Gastroesophageal sphincter (tissue), 4 donors: ENCODE measurements around the gene PRDM2. TPM values are rescaled to one million over a fixed set of nuclear protein-coding genes. Genes with fewer than 3 reads are reported as not detected.
"Not testable (repeated sequence)": the region's sequence is repeated elsewhere in the genome, so short reads cannot be mapped to it uniquely, and the experiment has no call there.

Source experiments
- ATAC-seq: fragments of 150-250 bp; one replicate; pipeline ENCODE4 v1.9.1; 2016; ENCODE audit warnings: mild to moderate bottlenecking, moderate library complexity
- H3K27ac ChIP-seq, 4 donors: fragments of 200-600 bp; sonication (generic) in 3 of 4; 1 replicate in 3 of 4; 2 replicates in 1 of 4; pipeline ENCODE4 v1.5.1; 2016 to 2019
- H3K27me3 ChIP-seq: fragments of 200-600 bp; sonication (generic); one replicate; pipeline ENCODE4 v1.5.1; 2019
- H3K36me3 ChIP-seq, 2 donors: fragments of 200-600 bp; sonication (generic); one replicate each; pipeline ENCODE4 v1.5.1; 2019; ENCODE audit warnings: control low read depth in 1 of 2
- H3K4me1 ChIP-seq, 3 donors: fragments of 200-600 bp; sonication (generic); 1 replicate in 2 of 3; 2 replicates in 1 of 3; pipeline ENCODE4 v1.5.1; 2016 to 2019; ENCODE audit warnings: control low read depth in 2 of 3
- H3K4me3 ChIP-seq, 2 donors: fragments of 200-600 bp; sonication (generic); one replicate each; pipeline ENCODE4 v1.5.1; 2019; ENCODE audit warnings: mild to moderate bottlenecking in 1 of 2, moderate library complexity in 1 of 2
- H3K9me3 ChIP-seq, 3 donors: fragments of 200-600 bp; sonication (generic); one replicate each; pipeline ENCODE4 v1.5.1; 2017 to 2019; ENCODE audit warnings: control low read depth in 2 of 3
- EP300 ChIP-seq: sonication (generic); formaldehyde crosslinking; IDR thresholded peaks from one replicate; pipeline ENCODE4 v1.6.1; 2017; ENCODE audit warnings: antibody characterized with exemption, mild to moderate bottlenecking
- POLR2A ChIP-seq, 2 donors: fragments of 450-650 bp; IDR thresholded peaks; one replicate each; pipeline ENCODE4 v1.6.1; 2017; ENCODE audit warnings: antibody characterized with exemption in 2 of 2, mild to moderate bottlenecking in 2 of 2, moderate library complexity in 1 of 2
- POLR2AphosphoS5 ChIP-seq: sonication (generic); formaldehyde crosslinking; IDR thresholded peaks from one replicate; pipeline ENCODE4 v1.6.1; 2017; ENCODE audit warnings: antibody characterized with exemption
- WGBS, 2 donors: methylation state at CpG; one replicate each; pipeline ENCODE4 v1.1.5; 2018; ENCODE audit warnings: low coverage in 1 of 2; 5-methylcytosine and 5-hydroxymethylcytosine counted together
- total RNA-seq, 4 donors: library from RNA; depleted of rRNA; stranded (reverse); fragments of >200 nt; gene quantifications; one replicate each; pipeline ENCODE4 v1.1.0, GENCODE V29; 2016
- TF ChIP-seq, protein P1 (sequence below), 4 experiments: fragments of 200-600 bp in 2 of 4; fragments of 450-650 bp in 2 of 4; sonication (generic) in 1 of 4; IDR thresholded peaks; one replicate each; pipeline ENCODE4 v1.5.1; 2017 to 2019; ENCODE audit warnings: antibody characterized with exemption in 4 of 4, mild to moderate bottlenecking in 2 of 4, moderate library complexity in 2 of 4

PRDM2 gene
- total RNA-seq, 4 donors from 2014 or later: 23.7 to 55.6 (median 43.0) TPM

DNA sequence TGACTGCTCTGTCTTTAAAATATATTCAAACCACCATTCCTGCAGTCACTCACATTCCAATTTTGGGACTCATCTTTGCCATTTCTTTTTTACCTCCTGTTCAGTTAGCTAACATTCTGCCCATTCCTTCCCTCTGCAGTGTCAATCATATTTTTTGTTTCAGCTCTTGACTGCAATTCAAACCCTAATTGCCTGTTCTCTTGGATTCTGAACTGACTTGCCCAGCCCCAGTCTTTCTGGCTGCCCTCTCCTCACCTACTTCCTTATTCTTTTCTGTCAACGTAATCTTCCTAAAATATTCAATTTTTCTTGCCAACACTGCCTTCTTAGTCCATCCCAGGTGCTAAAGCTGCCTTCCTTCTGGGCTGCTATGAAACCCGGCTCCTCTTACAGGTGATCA lies 6.1 kb downstream of the PRDM2 start:
- ATAC-seq: no peak
- H3K27ac ChIP-seq: no peak overlapping the region
- no peak overlapping the region for H3K4me3 ChIP-seq
- H3K27me3 ChIP-seq: no peaks in the 10 kb centered on the region
- 82% methylated on average over 2 of the region's 2 CpGs; no CpG with 5 or more reads in 1 of the 2 donors for WGBS, 2 donors
- TF ChIP-seq POLR2AphosphoS5 (no peak), POLR2A (IDR thresholded peaks at IDR 0.05) (no peak), EP300 (no peak)
- TF ChIP-seq, protein P1, sequence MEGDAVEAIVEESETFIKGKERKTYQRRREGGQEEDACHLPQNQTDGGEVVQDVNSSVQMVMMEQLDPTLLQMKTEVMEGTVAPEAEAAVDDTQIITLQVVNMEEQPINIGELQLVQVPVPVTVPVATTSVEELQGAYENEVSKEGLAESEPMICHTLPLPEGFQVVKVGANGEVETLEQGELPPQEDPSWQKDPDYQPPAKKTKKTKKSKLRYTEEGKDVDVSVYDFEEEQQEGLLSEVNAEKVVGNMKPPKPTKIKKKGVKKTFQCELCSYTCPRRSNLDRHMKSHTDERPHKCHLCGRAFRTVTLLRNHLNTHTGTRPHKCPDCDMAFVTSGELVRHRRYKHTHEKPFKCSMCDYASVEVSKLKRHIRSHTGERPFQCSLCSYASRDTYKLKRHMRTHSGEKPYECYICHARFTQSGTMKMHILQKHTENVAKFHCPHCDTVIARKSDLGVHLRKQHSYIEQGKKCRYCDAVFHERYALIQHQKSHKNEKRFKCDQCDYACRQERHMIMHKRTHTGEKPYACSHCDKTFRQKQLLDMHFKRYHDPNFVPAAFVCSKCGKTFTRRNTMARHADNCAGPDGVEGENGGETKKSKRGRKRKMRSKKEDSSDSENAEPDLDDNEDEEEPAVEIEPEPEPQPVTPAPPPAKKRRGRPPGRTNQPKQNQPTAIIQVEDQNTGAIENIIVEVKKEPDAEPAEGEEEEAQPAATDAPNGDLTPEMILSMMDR (IDR thresholded peaks at IDR 0.05): no peak
- H3K36me3 ChIP-seq: no peaks in the 10 kb centered on the region
- H3K9me3 ChIP-seq: no peaks in the 10 kb centered on the region
- H3K4me1 ChIP-seq: peaks cover 0 to 18% (median 0%) of the 10 kb centered on the region in 3 donors

DNA sequence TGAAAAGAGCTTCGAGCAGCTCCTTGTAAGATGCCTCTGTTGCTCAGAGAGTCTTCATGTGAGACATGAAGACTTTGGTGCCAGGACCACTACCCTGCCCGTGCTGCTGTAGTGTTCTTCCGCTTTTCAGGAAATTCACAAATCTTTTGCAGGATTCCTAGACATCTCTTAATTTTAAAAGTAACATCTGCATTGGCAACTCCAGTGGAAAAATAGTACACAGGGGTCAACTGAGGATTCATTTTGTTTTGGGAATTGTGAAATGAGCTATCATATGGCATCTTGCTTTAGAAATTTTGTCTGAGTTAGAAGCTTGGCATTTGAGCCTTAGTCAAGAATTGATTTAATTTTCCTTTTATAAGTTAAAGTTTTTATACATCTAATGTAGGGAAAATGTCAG lies 7.2 kb downstream of the PRDM2 start:
- H3K9me3 ChIP-seq: no peaks in the 10 kb centered on the region
- H3K4me3 ChIP-seq: no peak overlapping the region
- H3K27me3 ChIP-seq: no peaks in the 10 kb centered on the region
- peaks cover 0 to 10% (median 0%) of the 10 kb centered on the region in 3 donors for H3K4me1 ChIP-seq
- 57 to 83% methylated on average over 1 to 2 of the region's 3 CpGs for WGBS, 2 donors
- TF ChIP-seq EP300: no peak
- TF ChIP-seq, protein P1 (IDR thresholded peaks at IDR 0.05): no peak
- no peak for TF ChIP-seq POLR2A (IDR thresholded peaks at IDR 0.05)
- TF ChIP-seq POLR2AphosphoS5: no peak
- no peaks in the 10 kb centered on the region for H3K36me3 ChIP-seq
- H3K27ac ChIP-seq: no peak overlapping the region
- ATAC-seq: no peak

DNA sequence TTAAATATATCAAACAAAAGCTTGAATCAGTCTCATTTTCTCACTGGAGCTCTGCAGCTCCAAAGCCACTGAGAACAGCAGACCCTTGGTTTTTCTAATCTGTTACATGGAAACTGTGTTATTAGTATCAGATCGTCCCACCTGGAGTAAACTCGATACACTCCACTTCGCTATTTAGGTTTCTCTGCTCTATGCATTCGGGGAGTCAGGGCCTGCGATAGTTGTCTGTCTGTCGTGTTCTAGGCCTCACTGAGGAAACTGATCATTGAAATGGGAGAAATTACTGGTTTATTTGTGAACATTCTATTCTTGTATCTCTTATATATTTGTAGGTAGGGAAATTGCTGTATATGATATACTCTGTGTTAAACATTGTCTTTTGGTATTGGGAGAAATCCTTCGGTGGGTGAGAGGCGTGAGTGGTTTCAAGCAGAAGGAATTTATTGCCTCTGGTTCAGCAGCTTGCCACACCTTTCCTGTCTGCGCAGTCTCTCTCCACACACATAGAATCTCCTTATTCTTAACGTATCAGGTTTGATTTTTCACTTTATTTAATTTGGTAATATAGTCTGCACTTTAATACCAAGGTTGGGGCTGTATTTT lies 8.5 kb downstream of the PRDM2 start:
- ATAC-seq: no peak
- Histone ChIP-seq H3K4me3 (no peak overlapping the region), H3K27me3 (no peaks in the 10 kb centered on the region), H3K9me3 (no peaks in the 10 kb centered on the region), H3K27ac (no peak overlapping the region), H3K4me1 (peaks cover 0 to 10% (median 0%) of the 10 kb centered on the region in 3 donors), H3K36me3 (no peaks in the 10 kb centered on the region)
- WGBS, 2 donors: 87 to 90% methylated on average over 9 to 10 of the region's 10 CpGs
- TF ChIP-seq, protein P1 (IDR thresholded peaks at IDR 0.05): no peak
- TF ChIP-seq EP300: no peak
- no peak for TF ChIP-seq POLR2AphosphoS5
- TF ChIP-seq POLR2A (IDR thresholded peaks at IDR 0.05): no peak

DNA sequence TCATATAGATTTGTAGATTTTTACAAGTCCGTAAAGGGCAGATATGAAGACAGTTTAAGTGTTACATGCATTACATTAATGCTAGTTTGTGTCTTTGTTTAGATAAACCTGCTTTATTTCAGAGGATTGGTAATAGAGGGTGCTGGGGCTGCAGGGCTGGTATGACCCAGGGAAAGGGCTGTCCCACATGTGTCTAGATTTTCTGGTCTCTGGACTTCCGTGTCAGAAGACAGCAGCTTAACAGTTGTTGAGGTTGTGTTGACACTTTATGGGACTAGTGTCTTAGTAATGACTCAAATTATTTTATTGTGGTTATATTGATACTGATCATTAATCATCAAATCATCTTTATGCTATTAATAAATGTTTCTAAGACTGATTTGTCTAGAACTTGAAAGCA lies 10.1 kb downstream of the PRDM2 start:
- 95 to 100% methylated on average over 2 of the region's 2 CpGs for WGBS, 2 donors
- no peaks in the 10 kb centered on the region for H3K9me3 ChIP-seq
- H3K36me3 ChIP-seq: no peaks in the 10 kb centered on the region
- no peak for ATAC-seq
- H3K4me3 ChIP-seq: no peak overlapping the region
- peaks cover 0 to 10% (median 0%) of the 10 kb centered on the region in 3 donors for H3K4me1 ChIP-seq
- TF ChIP-seq EP300 (no peak), POLR2AphosphoS5 (no peak), POLR2A (IDR thresholded peaks at IDR 0.05) (no peak)
- TF ChIP-seq, protein P1 (IDR thresholded peaks at IDR 0.05): no peak
- no peaks in the 10 kb centered on the region for H3K27me3 ChIP-seq
- no peak overlapping the region for H3K27ac ChIP-seq

DNA sequence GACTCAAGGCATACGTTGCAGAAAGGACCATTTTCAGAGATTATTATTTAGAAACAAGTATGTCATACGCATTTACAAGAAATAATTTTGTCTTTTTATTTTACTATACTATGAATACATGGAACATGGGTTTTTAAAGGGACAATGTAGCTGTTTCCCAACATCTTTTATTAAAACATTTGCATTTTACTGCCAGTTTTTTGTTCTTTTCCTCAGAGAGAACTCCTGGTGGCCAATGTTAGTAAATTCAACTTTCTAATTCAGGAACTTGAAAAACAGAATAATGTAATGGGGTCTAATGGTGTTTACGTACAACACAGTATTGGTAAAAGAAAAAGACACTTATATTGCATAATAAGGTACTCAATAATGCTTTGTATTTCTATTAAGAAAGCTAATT lies 14.9 kb downstream of the PRDM2 start:
- H3K4me1 ChIP-seq: no peaks in the 10 kb centered on the region
- ATAC-seq: no peak
- 73 to 76% methylated on average over 3 of the region's 3 CpGs for WGBS, 2 donors
- no peaks in the 10 kb centered on the region for H3K27me3 ChIP-seq
- H3K9me3 ChIP-seq: no peaks in the 10 kb centered on the region
- TF ChIP-seq, protein P1 (IDR thresholded peaks at IDR 0.05): no peak
- TF ChIP-seq POLR2AphosphoS5: no peak
- TF ChIP-seq POLR2A (IDR thresholded peaks at IDR 0.05): no peak
- TF ChIP-seq EP300: no peak
- H3K27ac ChIP-seq: no peak overlapping the region
- no peak overlapping the region for H3K4me3 ChIP-seq
- no peaks in the 10 kb centered on the region for H3K36me3 ChIP-seq

DNA sequence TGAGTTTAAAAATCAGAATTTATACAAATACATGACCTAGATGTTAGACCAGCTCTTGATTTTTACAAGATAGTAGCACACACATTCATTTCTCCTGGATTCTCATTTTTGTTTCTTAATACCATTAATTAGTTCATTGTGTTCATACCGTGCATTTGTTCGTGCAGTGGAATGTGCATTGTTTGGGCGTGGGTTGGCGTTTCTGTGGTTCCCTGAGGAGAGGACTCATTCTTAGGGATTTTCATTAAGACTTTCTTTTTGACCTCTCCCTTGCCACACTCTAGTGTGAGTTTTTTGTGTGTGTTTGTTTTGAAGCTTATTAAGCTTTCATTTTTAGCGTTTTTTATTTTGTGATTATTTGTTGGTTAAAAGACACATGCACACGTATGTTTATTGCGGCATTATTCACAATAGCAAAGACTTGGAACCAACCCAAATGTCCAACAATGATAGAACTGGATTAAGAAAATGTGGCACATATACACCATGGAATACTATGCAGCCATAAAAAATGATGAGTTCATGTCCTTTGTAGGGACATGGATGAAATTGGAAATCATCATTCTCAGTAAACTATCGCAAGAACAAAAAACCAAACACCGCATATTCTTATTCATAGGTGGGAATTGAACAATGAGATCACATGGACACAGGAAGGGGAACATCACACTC lies 15.8 kb downstream of the PRDM2 start:
- not testable (repeated sequence) for H3K4me3 ChIP-seq, H3K27ac ChIP-seq, ATAC-seq, H3K9me3 ChIP-seq, H3K4me1 ChIP-seq, H3K27me3 ChIP-seq, H3K36me3 ChIP-seq
- 92 to 96% methylated on average over 7 of the region's 9 CpGs for WGBS, 2 donors
